LoVo (cell line): ENCODE results near the gene HSPA6.
"Not testable (repeated sequence)": the region's sequence is repeated elsewhere in the genome, so short reads cannot be mapped to it uniquely, and the experiment has no call there.

ENCODE experiments used
- DNase-seq: peaks from one replicate; pipeline ENCODE4 v3.0.0-alpha.2; 2016; ENCODE audit warnings: low spot score

HSPA6 gene

DNA sequence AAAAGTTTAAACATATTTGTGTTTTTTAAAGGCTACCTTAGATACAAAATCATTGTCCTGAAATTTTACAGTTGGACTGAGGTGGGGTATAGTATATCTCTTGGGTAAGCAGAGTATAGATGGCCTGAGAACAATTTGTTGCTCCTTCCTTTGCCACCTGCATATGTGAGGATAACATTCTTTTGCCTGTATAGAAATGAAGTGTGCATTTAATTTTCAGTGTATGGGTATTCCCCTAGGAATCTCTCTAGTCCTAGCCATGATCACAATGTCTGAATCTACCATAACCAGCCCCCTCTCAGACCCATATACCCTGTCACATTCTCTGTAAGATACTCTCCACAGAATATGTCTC lies 21.0 kb upstream of the HSPA6 start:
- DNase-seq, result no peak

DNA sequence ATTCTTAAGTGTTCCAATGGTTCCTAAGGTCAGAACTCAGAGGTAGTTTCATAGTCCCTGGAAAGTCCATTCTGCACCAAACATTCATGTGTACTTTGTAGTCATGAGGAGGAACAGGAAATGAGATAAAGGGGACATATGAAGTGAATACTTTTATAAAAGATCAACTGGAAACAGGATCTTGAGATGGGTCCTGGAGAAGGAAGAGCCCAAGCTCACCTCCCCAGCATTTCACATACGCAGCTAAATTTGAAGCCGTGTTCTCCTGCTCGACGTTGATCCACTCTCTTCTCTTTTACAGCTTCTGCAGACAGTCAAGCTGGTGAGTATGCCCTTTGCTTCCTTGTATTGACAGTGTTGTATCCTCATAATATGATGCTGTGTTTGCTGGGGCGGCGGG lies 18.7 kb upstream of the HSPA6 start:
- DNase-seq, result no peak

DNA sequence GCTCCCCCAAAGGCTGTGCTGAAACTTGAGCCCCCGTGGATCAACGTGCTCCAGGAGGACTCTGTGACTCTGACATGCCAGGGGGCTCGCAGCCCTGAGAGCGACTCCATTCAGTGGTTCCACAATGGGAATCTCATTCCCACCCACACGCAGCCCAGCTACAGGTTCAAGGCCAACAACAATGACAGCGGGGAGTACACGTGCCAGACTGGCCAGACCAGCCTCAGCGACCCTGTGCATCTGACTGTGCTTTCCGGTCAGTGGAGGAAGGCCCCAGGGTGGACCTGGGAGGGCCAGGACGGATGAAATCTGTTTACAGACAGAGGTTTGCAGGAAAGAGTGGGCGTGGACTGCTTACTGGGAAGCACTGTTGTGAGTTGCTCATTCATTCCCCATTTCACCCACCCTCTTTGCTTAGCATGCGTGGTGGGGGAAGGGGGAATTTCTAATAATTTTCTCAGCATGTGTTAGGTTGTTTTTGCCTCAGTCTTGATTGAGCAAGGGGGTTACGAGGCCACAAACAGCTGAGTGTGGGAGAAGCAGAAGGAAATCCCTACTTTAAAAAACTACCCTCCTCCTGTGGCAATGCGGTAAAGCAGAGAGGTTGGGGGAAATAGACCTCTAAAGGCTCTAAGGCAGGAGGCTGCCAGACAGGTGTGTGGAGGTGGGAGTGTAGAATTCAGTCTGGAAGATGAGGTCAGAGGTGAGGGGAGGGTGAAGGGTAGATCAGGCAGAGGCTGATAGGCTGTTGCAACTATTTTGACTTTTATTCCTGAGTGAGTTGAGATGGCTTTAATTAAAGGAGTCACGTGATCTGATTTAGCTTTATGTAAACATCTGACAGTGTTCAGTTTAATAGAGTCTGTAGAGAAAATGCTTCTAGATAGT lies 17.8 kb upstream of the HSPA6 start:
- DNase-seq, result no peak

DNA sequence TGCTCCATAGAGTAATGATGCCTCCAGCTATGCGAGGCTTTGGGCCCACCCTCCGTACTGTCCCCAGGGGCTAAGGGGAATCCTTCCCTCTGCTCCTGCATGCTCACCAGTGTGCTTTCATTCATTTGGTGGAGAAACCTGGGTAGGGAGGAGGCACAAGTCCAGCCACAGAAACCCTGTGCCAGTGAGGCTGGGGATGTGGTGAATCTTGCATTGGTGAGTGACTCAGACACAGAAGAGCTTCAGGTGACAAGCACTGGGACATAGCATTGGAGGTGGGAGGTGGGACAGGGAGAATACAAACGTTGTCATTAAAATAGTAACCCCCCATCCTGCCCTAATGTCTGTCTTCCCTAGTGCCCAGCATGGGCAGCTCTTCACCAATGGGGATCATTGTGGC lies 13.9 kb upstream of the HSPA6 start:
- DNase-seq, result no peak

DNA sequence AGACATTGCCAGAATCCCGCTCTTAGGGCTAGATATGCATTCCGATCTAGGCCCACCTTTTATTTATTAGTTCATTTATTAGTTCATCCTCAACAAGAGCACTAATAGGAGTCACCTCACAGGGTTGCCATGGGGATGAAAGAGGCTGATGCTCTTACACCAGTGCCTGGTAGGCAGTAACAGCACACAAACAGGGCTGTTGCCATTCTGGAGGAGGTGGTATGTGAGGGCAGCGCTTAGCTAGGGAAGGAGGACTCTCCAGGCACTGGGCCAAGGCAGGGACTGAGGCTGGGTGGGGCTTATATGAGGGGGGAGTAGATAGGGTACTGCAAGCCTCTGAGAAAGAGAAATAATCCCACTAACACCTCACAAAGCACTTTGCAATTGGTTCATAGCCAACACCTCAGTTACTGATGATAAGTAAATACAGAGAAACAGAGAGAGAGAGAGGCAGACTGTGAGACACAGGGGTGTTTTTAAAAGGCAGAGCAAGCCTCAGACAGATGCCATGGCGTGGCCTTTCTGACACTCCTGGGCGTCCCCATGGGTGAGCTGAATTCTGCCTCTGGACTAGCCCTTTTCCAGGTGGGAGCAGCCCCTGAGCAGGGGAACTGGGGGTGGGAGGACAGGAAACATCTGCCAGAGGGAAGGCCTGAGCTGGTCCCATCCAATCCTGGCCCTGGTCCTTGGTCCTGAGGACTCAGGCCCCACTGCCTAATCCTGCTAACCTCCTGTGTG lies 13.2 kb upstream of the HSPA6 start:
- DNase-seq, result no peak

DNA sequence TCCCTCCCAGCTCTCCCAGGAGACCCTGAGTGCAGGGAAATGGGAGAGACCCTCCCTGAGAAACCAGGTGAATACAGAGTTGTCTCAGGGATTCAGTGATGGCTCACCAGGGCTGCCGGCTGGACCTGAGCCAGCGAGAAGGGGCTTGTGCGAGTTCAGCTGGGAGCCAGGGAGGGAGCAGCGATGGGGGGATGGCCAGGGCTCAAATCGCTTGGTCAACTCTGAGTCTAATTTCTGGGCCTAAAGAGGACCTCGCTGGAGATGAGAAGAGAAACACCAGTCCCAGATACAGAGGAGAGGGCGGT lies 12.6 kb upstream of the HSPA6 start:
- DNase-seq, result no peak

DNA sequence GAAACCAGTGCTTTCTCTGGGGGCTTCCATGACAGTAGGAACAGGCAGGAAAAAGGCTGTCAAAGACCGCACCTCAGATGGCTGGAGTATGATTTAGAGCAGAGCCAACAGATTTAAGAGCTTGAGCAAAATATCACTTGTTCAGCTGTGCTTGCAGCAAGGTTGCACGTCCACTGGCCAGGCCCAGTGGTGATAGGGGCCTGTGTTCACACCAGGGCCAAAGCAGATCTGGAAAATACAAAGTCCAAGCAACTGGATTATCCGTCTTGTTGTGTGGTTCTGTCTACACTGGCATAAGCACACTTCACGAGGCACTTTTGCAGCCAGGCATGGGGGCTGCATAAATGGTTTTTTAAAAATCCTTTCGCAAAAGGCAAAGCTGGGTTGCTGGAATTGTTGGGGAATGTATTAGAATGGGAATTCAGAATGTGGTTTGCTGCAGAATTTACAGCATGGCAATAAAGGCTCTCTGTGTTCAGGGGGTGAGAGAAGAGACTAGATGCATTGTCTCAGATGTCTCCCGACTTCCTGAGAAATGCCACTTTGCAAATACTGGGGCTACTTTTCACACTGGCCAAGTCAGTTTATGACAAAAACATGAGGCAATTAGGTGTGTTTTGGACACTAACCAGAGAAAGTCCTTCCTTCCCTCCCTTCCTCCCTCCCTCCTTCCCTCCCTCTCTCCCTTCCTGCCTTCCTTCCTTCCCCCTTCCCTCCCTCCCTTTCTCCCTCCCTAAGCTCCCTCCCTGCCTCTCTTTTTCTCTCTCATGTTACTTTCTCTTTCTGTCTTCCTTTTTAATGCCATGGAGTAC lies 11.5 kb upstream of the HSPA6 start:
- not testable (repeated sequence) for DNase-seq

DNA sequence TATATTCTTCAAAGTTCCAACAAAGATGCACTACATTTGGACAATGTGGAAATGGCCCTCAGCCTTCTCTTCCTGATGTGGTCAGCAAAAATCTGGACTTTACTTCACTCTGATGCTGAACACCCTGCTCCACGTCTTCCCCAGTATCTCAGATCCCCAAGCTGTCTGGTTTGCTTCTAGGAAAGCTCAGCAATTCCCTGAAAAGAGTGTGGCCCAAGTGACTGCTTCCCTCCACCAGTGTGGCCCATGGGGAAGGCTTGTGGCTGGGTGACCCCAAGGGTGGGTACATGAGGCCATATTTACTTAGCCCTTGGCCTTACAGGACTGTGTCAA lies 10.9 kb upstream of the HSPA6 start:
- not testable (repeated sequence) for DNase-seq

DNA sequence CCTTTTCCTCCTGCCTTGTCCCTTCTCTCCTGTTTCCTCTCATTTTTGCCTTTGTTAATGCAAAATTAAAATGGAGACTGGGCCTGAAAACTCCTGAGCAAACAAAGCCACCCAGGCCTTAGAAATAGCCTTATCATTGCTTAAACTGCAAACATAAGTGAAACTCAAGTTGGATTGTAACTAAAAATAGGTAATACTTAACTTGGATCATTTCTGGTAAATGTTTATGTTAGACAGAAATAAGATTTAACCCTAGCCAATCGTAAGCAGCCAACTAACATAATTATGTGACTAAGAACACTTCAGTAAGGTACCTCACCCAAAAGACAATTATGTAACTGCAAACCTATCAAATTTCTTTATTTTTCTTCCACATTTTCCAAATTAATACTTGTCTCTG lies 10.4 kb upstream of the HSPA6 start:
- not testable (repeated sequence) for DNase-seq

DNA sequence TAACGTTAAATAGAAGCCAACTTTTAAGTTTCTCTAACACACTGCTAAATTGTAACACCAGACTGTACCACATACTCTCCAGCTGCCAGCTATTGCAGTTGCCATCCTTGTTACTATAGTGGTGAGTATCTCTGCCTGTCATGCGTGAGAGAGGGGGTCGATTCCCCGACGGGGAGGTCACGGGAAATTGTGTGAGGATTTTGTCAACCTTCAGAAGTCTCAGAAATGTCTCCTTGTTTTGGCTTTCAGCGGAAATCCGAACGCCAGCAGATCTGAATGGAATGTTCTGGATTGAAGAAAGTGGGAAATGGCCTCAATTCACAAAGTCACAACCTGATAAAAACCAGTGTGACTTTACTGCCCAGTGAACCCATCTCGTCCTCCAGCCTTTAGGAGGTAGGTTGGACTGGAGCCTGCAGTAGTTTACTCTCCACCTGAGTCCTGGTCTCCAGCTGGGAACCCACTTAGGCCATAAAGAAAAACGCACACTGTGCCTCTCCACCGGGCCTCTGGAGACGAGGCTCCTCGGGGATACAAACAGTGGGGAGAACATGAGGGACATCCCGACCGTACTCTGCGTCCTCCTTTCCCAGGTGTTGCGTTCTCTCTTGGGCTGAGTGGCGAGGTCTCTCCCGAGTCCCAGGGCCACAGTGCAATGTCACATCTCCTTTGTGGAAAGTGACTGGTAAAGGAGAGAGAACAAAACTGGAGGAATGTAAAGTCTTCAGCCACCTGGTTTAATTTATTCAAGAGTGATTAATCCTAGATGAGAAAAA lies 1.1 kb upstream of the HSPA6 start:
- DNase-seq, result not testable (repeated sequence)

DNA sequence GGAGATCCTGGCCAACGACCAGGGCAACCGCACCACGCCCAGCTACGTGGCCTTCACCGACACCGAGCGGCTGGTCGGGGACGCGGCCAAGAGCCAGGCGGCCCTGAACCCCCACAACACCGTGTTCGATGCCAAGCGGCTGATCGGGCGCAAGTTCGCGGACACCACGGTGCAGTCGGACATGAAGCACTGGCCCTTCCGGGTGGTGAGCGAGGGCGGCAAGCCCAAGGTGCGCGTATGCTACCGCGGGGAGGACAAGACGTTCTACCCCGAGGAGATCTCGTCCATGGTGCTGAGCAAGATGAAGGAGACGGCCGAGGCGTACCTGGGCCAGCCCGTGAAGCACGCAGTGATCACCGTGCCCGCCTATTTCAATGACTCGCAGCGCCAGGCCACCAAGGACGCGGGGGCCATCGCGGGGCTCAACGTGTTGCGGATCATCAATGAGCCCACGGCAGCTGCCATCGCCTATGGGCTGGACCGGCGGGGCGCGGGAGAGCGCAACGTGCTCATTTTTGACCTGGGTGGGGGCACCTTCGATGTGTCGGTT lies 477 bp downstream of the HSPA6 start:
- DNase-seq, result not testable (repeated sequence)

DNA sequence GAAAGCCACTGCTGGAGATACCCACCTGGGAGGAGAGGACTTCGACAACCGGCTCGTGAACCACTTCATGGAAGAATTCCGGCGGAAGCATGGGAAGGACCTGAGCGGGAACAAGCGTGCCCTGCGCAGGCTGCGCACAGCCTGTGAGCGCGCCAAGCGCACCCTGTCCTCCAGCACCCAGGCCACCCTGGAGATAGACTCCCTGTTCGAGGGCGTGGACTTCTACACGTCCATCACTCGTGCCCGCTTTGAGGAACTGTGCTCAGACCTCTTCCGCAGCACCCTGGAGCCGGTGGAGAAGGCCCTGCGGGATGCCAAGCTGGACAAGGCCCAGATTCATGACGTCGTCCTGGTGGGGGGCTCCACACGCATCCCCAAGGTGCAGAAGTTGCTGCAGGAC lies 981 bp downstream of the HSPA6 start:
- DNase-seq, result not testable (repeated sequence)

DNA sequence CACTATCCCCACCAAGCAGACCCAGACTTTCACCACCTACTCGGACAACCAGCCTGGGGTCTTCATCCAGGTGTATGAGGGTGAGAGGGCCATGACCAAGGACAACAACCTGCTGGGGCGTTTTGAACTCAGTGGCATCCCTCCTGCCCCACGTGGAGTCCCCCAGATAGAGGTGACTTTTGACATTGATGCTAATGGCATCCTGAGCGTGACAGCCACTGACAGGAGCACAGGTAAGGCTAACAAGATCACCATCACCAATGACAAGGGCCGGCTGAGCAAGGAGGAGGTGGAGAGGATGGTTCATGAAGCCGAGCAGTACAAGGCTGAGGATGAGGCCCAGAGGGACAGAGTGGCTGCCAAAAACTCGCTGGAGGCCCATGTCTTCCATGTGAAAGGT lies 1.6 kb downstream of the HSPA6 start:
- not testable (repeated sequence) for DNase-seq

DNA sequence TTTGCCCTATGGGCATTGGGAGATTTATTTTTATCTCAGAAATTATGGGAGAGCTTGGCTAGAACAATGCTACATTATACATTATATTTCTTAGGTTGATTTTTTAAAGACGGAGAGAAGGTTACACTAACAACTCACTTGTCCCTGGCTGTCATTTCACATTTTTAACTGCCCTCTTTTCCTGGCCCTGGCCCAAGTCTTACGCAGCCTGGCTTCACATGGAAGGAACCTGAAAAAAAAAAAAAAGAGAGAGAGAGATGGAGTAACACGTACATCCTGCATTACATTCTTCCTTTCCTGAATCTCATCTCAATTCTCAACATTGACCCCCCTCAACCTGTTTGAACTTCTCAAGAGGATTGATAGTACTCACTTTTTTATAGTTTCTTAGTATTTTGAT lies 4.2 kb downstream of the HSPA6 start:
- DNase-seq, result not testable (repeated sequence)

DNA sequence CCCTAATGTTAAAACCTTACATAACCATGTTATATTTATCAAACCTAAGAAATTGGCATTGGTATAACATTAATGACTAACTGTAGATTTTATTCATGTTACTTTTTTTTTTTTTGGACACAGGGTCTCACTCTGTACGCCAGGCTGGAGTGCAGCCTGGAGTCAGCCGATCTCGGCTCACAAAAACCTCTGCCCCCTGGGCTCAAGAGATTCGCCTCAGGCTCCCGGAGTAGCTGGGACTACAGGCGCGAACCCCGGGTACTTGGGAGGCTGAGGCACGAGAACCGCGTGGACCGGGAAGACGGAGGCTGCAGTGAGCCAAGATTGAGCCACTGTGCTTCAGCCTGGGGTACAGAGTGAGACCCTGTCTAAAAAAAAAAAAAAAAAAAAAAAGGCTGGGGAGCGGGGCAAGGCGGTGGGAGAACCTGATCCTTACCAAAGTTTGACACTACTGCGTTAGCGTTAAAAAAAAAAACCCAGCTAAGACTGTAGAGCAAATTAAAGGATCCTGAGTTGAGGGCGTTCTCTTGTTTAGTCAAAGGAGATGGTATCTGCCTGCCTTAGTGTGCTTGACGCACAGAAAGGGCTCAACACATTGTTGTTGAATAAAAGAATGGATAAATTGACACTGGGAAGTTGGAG lies 5.2 kb downstream of the HSPA6 start:
- DNase-seq, result not testable (repeated sequence)

DNA sequence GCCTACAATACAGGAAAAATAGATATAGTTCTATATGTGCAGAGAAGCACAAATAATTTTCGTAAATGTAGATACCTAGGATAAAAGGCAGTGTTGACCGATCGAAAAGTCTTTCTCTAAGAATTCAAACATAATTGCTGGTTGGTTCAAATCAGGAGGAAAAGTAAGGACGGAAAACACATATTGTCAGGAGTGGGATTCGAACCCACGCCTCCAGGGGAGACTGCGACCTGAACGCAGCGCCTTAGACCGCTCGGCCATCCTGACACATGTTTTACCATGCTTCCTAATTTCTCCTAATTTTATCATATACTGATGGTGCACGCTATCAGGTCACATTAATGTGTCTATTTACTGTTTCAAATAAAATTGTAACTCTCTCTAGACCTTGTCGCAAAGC lies 5.8 kb downstream of the HSPA6 start:
- DNase-seq, result peak; percentile 57

DNA sequence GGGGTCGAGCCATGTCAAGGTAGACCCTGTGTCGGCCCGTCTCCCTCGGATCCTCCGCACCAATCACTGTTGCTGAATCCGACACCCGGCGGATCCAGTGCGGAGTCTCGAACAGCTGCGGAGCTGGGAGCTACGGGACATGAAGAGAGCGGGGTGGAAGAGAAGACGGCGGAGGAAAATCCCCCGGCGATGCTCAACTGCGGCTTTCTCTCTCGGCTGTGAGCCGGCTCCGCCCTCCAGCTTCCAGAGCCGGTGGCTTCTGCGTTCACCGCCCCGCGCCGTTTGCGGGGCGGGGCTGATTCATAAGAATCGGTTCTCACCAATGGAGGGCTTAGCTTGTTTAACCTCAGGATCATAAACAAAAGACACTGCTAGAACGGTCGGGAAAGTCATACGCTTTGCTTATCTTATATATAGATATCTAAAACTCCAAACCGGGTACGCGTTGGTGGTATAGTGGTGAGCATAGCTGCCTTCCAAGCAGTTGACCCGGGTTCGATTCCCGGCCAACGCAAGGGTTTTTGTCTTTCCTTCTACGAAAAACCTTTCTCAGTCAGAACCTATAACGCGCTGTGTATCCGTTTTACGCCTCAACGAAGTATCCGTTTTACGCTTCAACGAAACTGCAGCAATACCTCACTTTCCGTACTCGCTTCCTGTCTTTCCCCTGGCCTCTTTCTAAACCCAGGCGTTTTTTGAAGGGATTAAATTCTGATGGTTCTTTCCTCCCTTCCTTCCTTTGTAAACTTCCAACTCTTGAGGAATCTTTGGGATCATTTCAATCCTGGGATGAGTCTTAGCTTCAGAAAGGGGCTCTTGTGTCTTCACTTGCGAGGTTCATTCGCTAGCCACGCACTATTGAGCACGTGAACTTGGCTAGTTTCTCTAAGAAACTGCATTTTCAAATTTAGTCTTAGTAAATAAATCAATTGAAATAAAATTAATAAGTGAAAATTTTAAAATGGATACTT lies 6.6 kb downstream of the HSPA6 start:
- peak; percentile 88 for DNase-seq

DNA sequence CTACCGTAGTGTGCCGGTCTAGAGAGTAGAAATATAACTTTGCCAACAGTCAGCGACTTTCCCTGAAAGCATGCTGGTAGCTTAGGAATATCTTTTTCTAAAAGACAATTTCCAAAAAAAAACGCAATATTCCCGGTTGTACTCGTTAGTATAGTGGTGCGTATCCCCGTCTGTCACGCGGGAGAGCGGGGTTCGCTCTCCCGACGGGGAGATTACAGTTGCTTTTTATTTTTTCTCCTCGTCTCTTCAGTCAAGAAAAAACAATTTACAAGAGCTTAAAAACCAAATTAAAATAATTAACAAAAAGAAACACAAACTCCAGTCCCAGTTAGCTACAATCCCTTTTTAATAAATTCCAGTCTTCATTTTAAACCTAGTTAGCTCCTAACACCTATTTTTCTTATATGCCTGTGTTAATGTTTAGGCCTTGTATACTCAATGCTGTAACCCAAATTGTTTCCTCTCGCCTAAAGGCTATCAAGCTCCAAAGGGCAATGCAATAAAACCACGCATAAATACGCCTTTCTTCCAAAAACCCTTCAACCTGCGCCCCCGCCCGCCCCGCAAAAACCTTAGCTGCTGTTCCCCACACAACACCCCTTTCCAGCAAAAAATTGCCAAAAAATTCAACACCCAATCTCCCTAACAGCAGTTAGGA lies 7.8 kb downstream of the HSPA6 start:
- no peak for DNase-seq
